ENCODE results near the gene ESPN. TPM values are rescaled to one million over a fixed set of nuclear protein-coding genes. Genes with fewer than 3 reads are reported as not detected.

ESPN gene
- polyA plus RNA-seq, 1 donor (not counting 4 experiments of a cell fraction or from before 2014, with no cell fraction given), result 0.47 TPM

DNA sequence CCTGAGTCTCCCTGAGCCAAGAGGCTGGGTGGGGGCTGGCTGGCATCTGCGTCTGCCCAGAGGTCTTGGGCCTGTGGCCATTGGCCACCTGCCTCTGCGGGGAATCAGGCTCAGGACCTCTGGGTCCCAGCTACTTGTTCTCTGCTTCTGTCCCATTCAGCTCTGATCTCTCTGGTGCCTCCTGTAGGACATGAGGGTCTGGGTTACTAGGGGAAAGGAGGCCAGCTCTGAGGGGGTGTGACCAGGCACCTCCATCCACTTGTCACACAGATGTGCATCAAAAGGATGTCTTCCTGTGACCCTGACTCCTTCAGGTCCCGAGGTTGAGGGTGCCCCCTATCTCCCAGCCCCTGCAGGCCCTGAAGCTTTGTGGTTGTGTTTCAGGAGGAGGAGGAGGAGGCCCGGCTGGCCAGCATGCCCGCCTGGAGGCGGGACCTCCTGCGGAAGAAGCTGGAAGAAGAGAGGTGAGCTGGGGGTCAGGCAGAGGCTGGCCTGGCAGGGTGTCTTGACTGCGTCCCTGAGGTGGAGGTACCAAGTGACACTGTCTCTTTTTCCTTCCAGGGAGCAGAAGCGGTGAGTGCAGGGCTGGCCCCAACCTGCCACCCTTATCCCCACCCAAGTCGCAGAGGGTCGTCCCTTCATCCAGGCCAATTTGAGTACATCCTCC lies 32.4 kb downstream of the ESPN start:
- Histone ChIP-seq H3K79me2 (ENCODE audit: control insufficient read depth, insufficient read depth, low read length) (no peaks in the 10 kb centered on the region), H3K9ac (ENCODE audit: control insufficient read depth, extremely low read depth, insufficient read depth, low read length) (no peak overlapping the region), H4K20me1 (ENCODE audit: control insufficient read depth, extremely low read depth, insufficient read depth, low read length) (no peaks in the 10 kb centered on the region), H3K27me3 (ENCODE audit: control insufficient read depth, extremely low read depth, insufficient read depth, low read length) (peaks cover 32% of the 10 kb centered on the region), H3K4me3 (ENCODE audit: control insufficient read depth in 2 of 3, extremely low read depth in 1 of 3, insufficient read depth in 2 of 3, low read depth in 1 of 3, low read length in 3 of 3) (no peak overlapping the region), H3K27ac (ENCODE audit: control insufficient read depth, insufficient read depth, low read length) (no peak overlapping the region), H3K4me2 (ENCODE audit: control insufficient read depth, extremely low read depth, insufficient read depth, low read depth, low read length) (no peak overlapping the region), H3K36me3 (ENCODE audit: control insufficient read depth in 2 of 2, extremely low read depth in 1 of 2, insufficient read depth in 2 of 2, low read length in 2 of 2) (peaks cover 5 to 12% of the 10 kb centered on the region in 2 experiments), H3K4me1 (ENCODE audit: control insufficient read depth, extremely low read depth, insufficient read depth, low read length) (no peaks in the 10 kb centered on the region), H3K9me1 (ENCODE audit: control insufficient read depth, extremely low read depth, insufficient read depth, low read length) (no peaks in the 10 kb centered on the region), H2AFZ (ENCODE audit: control insufficient read depth, low read length) (no peak overlapping the region), H3K9me3 (ENCODE audit: control insufficient read depth, low read depth, low read length) (no peaks in the 10 kb centered on the region)
- no peak for DNase-seq (ENCODE audit: low read depth, low spot score)
- dilution Hi-C loops (cut with MboI; ENCODE audit: extremely low pct_ligation_motif_present, low sequenced_read_pairs), result no loop called here
- no peak for FAIRE-seq
- TF ChIP-seq EZH2 (IDR thresholded peaks at IDR 0.05; ENCODE audit: low read length), result no peak
- no peak for TF ChIP-seq CTCF (optimal IDR thresholded peaks at IDR 0.05 in 1 of 3, IDR thresholded peaks at IDR 0.05 in 1 of 3, conservative IDR thresholded peaks at IDR 0.05 in 1 of 3; ENCODE audit: extremely low read depth in 1 of 3, insufficient read depth in 2 of 3, low read length in 3 of 3)

DNA sequence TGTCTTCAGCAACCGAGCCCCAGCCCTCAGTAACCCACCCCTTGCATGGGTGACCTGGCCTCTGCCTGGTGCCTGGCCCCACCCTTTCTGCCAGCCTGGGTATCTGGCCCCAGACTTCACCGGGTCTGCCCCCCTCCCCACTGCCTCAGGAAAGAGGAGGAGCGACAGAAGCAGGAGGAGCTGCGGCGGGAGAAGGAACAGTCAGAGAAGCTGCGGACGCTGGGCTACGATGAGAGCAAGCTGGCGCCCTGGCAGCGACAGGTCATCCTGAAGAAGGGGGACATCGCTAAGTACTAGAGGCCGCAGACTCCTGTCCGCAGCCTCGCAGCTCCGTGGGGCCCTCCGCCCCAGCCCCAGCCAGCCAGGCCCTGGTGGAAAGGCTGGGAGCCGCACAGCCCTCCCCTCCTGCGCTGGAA lies 35.3 kb downstream of the ESPN start:
- dilution Hi-C loops (cut with MboI; ENCODE audit: extremely low pct_ligation_motif_present, low sequenced_read_pairs), result no loop called here
- H3K9me1 ChIP-seq (ENCODE audit: control insufficient read depth, extremely low read depth, insufficient read depth, low read length), result no peaks in the 10 kb centered on the region
- H3K4me3 ChIP-seq (ENCODE audit: control insufficient read depth in 2 of 3, extremely low read depth in 1 of 3, insufficient read depth in 2 of 3, low read depth in 1 of 3, low read length in 3 of 3), result no peak overlapping the region
- no peaks in the 10 kb centered on the region for H3K4me1 ChIP-seq (ENCODE audit: control insufficient read depth, extremely low read depth, insufficient read depth, low read length)
- H3K9ac ChIP-seq (ENCODE audit: control insufficient read depth, extremely low read depth, insufficient read depth, low read length), result no peak overlapping the region
- H2AFZ ChIP-seq (ENCODE audit: control insufficient read depth, low read length), result no peak overlapping the region
- no peaks in the 10 kb centered on the region for H4K20me1 ChIP-seq (ENCODE audit: control insufficient read depth, extremely low read depth, insufficient read depth, low read length)
- H3K27me3 ChIP-seq (ENCODE audit: control insufficient read depth, extremely low read depth, insufficient read depth, low read length), result peaks cover 12% of the 10 kb centered on the region
- no peak overlapping the region for H3K4me2 ChIP-seq (ENCODE audit: control insufficient read depth, extremely low read depth, insufficient read depth, low read depth, low read length)
- TF ChIP-seq CTCF (optimal IDR thresholded peaks at IDR 0.05 in 1 of 3, IDR thresholded peaks at IDR 0.05 in 1 of 3, conservative IDR thresholded peaks at IDR 0.05 in 1 of 3; ENCODE audit: extremely low read depth in 1 of 3, insufficient read depth in 2 of 3, low read length in 3 of 3) (no peak), EZH2 (IDR thresholded peaks at IDR 0.05; ENCODE audit: low read length) (no peak)
- H3K9me3 ChIP-seq (ENCODE audit: control insufficient read depth, low read depth, low read length), result no peaks in the 10 kb centered on the region
- no peaks in the 10 kb centered on the region for H3K79me2 ChIP-seq (ENCODE audit: control insufficient read depth, insufficient read depth, low read length)
- H3K36me3 ChIP-seq (ENCODE audit: control insufficient read depth in 2 of 2, extremely low read depth in 1 of 2, insufficient read depth in 2 of 2, low read length in 2 of 2), result peaks cover 24 to 27% of the 10 kb centered on the region in 2 experiments
- no peak overlapping the region for H3K27ac ChIP-seq (ENCODE audit: control insufficient read depth, insufficient read depth, low read length)
- DNase-seq (ENCODE audit: low read depth, low spot score), result no peak
- FAIRE-seq, result no peak
